ENCODE data around the gene PIGV.

GRCh38 chr1:26750428-26750827 lies 37.3 kb upstream of the PIGV start:
- TF ChIP-seq SUZ12 (IDR thresholded peaks at IDR 0.05; ENCODE audit: extremely low read depth, insufficient read depth, insufficient read length) (no peak), ZNF274 (IDR thresholded peaks at IDR 0.05; ENCODE audit: low read depth, low read length) (no peak), YY1 (IDR thresholded peaks at IDR 0.05; ENCODE audit: insufficient read depth, insufficient read length) (no peak)

Data from NT2/D1 (cell line).